GM12801 (cell line): ENCODE measurements around the gene ALG5.

Experiments used
- CTCF ChIP-seq: IDR thresholded peaks from one replicate; pipeline ENCODE4 v1.5.1; 2011; ENCODE audit warnings: control low read depth; ENCODE audit not compliant: insufficient read length; ENCODE audit errors: extremely low read depth

ALG5 gene

GRCh38 chr13:36919833-36920615 is 79.1 kb downstream of the ALG5 start, which contains the start of gene SMAD9:
Gene SMAD9, minus strand, starts transcription at chr13:36920238. Its CDS starts 40,549 bp downstream, at chr13:36879689.
- TF ChIP-seq CTCF: no peak

GRCh38 chr13:36919171-36919832 is 79.8 kb downstream of the ALG5 start:
- TF ChIP-seq CTCF: no peak

- TF ChIP-seq CTCF: no peak
Observed at GRCh38 chr13:36918246-36919131, 80.7 kb downstream of the ALG5 start.

GRCh38 chr13:36917311-36917710 is 81.8 kb downstream of the ALG5 start:
- TF ChIP-seq CTCF: no peak

GRCh38 chr13:36915896-36916640 is 83.1 kb downstream of the ALG5 start:
- no peak for TF ChIP-seq CTCF

- no peak for TF ChIP-seq CTCF
Observed at GRCh38 chr13:36915106-36915505, 84.0 kb downstream of the ALG5 start.
